ENCODE data around the gene SFT2D1. TPM values are rescaled to one million over a fixed set of nuclear protein-coding genes. Genes with fewer than 3 reads are reported as not detected.

The SFT2D1 gene
- total RNA-seq, 1 experiment from 2014 or later, result 54.1 TPM

GRCh38 chr6:166289207-166290060, 52.9 kb downstream of the SFT2D1 start:
- no TSS peak for BruUV-seq (replicated peaks)
- H3K4me1 ChIP-seq (ENCODE audit: control insufficient read depth, insufficient read depth, low read length), result no peaks in the 10 kb centered on the region

DNA sequence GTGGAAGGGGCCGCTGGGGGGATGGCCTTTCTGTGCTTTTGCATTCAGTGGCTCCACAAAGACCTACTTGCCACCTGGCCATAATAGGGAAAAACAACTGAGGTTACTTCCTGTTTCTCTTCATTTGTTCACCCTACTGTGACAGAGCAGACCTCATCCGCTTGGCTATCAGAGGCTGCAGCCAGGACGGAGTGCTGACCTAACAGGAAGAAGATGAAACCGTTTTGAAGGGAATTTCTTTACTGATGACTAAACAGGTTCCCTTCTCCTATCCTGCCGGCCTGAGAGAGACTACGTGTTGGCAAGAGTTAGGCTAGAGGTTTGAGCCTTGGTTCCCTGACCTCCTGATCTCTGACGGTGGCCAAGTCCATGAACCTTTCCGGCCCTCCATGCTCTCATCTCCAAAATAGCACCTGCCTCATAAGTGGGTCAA, 55.5 kb downstream of the SFT2D1 start:
- no peaks in the 10 kb centered on the region for H3K36me3 ChIP-seq (ENCODE audit: control insufficient read depth, insufficient read depth, low read length)
- in situ Hi-C loops (cut with HindIII; ENCODE audit: low pct_unique_long_range_greater_than_20kb, low sequenced_read_pairs) (no loop called here), intact Hi-C loops (cut with micrococcal nuclease; ENCODE audit: unreplicated experiment) (no loop called here)
- no peaks in the 10 kb centered on the region for H3K4me1 ChIP-seq (ENCODE audit: control insufficient read depth, insufficient read depth, low read length)
- TF ChIP-seq REST (IDR thresholded peaks at IDR 0.05; ENCODE audit: insufficient read depth in 1 of 2, low read depth in 2 of 2, low read length in 1 of 2) (no peak), POLR2AphosphoS5 (IDR thresholded peaks at IDR 0.05; ENCODE audit: low read depth, low read length) (no peak), TCF7L2 (IDR thresholded peaks at IDR 0.05; ENCODE audit: low read depth, low read length) (no peak), SIN3A (IDR thresholded peaks at IDR 0.05; ENCODE audit: borderline replicate concordance, insufficient read depth, low read depth, low read length) (no peak)
- H3K27ac ChIP-seq (ENCODE audit: low read length), result no peak overlapping the region
- peaks cover 10% of the 10 kb centered on the region; the same call in 1 of the 2 replicates for H3K27me3 ChIP-seq (ENCODE audit: control insufficient read depth, insufficient read depth, low read length)
- DNase-seq (ENCODE audit: low read depth, low spot score), result no peak
- POLR2A ChIA-PET, result no interaction called here
- no peak overlapping the region for H3K4me3 ChIP-seq (ENCODE audit: low read depth in 2 of 2, low read length in 2 of 2)
- no peaks in the 10 kb centered on the region for H3K9me3 ChIP-seq (ENCODE audit: control insufficient read depth, insufficient read depth, low read depth, low read length)
- 0 out of 2 replicates have a peak, but pooled peaks have one; percentile 34 for ATAC-seq
- no TSS peak for BruUV-seq (replicated peaks)
- CTCF ChIA-PET, result no interaction called here

More at GRCh38 chr6:166289207-166290060, 52.9 kb downstream of the SFT2D1 start:
- in situ Hi-C loops (cut with HindIII; ENCODE audit: low pct_unique_long_range_greater_than_20kb, low sequenced_read_pairs), result no loop called here
- TF ChIP-seq SIN3A (IDR thresholded peaks at IDR 0.05; ENCODE audit: borderline replicate concordance, insufficient read depth, low read depth, low read length) (no peak), POLR2AphosphoS5 (IDR thresholded peaks at IDR 0.05; ENCODE audit: low read depth, low read length) (no peak), TCF7L2 (IDR thresholded peaks at IDR 0.05; ENCODE audit: low read depth, low read length) (no peak), REST (IDR thresholded peaks at IDR 0.05; ENCODE audit: insufficient read depth in 1 of 2, low read depth in 2 of 2, low read length in 1 of 2) (no peak)
- TF ChIP-seq, protein P1, sequence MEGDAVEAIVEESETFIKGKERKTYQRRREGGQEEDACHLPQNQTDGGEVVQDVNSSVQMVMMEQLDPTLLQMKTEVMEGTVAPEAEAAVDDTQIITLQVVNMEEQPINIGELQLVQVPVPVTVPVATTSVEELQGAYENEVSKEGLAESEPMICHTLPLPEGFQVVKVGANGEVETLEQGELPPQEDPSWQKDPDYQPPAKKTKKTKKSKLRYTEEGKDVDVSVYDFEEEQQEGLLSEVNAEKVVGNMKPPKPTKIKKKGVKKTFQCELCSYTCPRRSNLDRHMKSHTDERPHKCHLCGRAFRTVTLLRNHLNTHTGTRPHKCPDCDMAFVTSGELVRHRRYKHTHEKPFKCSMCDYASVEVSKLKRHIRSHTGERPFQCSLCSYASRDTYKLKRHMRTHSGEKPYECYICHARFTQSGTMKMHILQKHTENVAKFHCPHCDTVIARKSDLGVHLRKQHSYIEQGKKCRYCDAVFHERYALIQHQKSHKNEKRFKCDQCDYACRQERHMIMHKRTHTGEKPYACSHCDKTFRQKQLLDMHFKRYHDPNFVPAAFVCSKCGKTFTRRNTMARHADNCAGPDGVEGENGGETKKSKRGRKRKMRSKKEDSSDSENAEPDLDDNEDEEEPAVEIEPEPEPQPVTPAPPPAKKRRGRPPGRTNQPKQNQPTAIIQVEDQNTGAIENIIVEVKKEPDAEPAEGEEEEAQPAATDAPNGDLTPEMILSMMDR (IDR thresholded peaks at IDR 0.05), result no peak
- Histone ChIP-seq H3K27me3 (ENCODE audit: control insufficient read depth, insufficient read depth, low read length) (peaks cover 13% of the 10 kb centered on the region; the same call in 1 of the 2 replicates), H3K9me3 (ENCODE audit: control insufficient read depth, insufficient read depth, low read depth, low read length) (no peaks in the 10 kb centered on the region), H3K27ac (ENCODE audit: low read length) (no peak overlapping the region), H3K4me3 (ENCODE audit: low read depth in 2 of 2, low read length in 2 of 2) (no peak overlapping the region), H3K36me3 (ENCODE audit: control insufficient read depth, insufficient read depth, low read length) (no peaks in the 10 kb centered on the region)
- ChIA-PET CTCF (no interaction called here), POLR2A (no interaction called here)
- intact Hi-C loops (cut with micrococcal nuclease; ENCODE audit: unreplicated experiment), result no loop called here
- no peak for ATAC-seq
- DNase-seq (ENCODE audit: low read depth, low spot score), result no peak

All from Panc1 (cell line).